ENCODE data around the gene TMEM101.

- TF ChIP-seq CTCF (IDR thresholded peaks at IDR 0.05; ENCODE audit: insufficient read depth, low read length, poor library complexity, severe bottlenecking) (no peak), EZH2phosphoT487 (conservative IDR thresholded peaks at IDR 0.05; ENCODE audit: low read length) (no peak)
Measured at GRCh38 chr17:44063704-44064639, 49.2 kb upstream of the TMEM101 start.
